Stimulated activated CD8-positive, alpha-beta memory T cell treated with anti-CD3 and anti-CD28 coated beads, Interleukin-4, amount 100 ng/mL, for 1 hour (primary cell): ENCODE data around the gene TRMT1L.
"Not testable (repeated sequence)": the region's sequence is repeated elsewhere in the genome, so short reads cannot be mapped to it uniquely, and the experiment has no call there.

Experiments
- DNase-seq, 2 donors: peaks; one replicate each; pipeline ENCODE4 v3.0.0-alpha.2; 2020; ENCODE audit warnings: low read depth in 2 of 2, low spot score in 1 of 2

Gene TRMT1L

DNA sequence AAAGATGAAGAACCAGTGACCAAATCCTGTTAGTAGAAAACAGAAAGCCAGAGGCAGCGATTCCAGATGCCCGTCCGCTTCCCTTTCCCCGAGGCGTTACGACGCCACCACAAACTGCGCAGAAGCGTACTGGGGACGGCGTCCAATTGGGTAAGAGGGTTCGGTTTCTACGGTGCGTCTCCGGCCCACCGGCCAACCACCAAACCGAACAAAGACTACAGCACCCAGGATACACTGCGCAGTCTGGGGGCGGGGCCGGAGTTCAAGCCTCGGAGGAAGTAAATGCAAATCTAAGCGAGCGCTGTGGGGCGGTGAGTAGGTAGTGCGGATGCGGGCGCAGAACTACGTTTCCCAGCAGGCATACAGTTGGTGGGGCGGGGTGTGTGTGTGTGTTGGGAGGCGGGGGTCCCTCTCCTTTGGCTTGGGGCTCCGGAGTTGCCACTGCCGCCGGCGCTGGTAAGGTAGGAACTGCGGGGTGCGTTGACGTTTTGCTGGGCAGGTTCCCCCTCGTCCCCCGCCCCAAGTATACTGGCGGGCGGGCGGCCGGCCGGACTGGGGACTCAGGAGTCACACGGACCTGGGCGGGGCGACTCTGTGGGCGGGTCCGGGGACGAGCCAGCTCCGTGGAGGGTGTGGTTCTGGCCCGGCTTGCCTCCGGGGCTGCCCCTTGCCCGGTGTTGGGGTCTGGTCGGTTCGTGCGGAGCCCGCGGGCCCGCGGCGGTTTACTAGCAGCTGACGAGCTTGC lies at the start of gene TRMT1L, which contains the start of gene SWT1:
Gene TRMT1L, minus strand, starts transcription at position 100 of the 745 bp plus-strand sequence. CDS start 241 bp downstream, outside the sequence.
Gene SWT1, plus strand, starts transcription at position 314 of the 745 bp plus-strand sequence. CDS start 3,675 bp downstream, outside the sequence.
- DNase-seq: peak; percentile 96 to 97

DNA sequence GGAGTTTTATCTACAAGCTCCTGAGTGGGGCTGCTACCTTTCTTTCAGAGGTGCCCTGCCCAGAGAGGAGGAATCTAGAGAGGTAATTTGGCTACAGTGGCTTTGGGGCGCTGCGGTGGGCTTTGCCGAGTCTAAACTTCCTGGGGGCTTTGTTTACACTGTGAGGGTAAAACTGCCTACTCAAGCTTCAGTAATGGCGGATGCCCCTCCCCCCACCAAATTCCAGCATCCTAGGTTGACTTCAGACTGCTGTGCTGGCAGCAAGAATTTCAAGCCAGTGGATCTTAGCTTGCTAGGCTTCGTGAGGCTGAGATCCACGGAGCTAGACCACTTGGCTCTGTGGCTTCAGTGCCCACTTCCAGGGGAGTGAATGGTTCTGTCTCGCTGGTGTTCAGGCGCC lies 44.1 kb upstream of the TRMT1L start:
- DNase-seq: no peak

GRCh38 chr1:185198712-185199111 lies 42.0 kb upstream of the TRMT1L start:
- not testable (repeated sequence) for DNase-seq

GRCh38 chr1:185193756-185194155 lies 37.0 kb upstream of the TRMT1L start:
- no peak for DNase-seq

DNA sequence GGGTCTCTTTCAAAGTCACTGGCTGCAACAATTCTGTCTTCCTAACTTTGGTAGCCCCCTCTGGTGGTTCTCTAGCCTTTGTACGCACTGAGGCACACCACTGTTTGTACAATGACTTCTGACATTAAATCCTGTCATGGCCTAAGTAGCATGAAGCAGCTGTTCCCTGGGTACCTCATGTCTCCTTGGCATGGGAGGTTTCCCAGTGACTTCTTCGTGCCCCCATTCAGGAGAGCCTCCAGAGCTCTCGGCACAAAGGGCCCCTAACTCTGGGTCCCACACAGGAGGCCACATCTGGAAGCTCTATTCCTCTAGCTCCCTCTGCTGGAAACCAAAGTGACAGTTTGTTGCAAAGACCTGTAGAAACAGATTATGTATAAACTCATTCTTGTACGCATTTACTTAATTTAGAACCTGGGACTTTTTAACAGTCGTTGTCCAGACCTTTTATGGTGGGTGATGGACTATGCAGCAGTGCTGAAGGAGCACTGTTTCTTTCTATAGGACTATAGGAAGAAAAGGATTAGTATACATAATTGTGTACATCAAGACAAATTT lies 13.6 kb upstream of the TRMT1L start:
- no peak for DNase-seq

- DNase-seq: no peak
These were observed 9.4 kb upstream of the TRMT1L start for GRCh38 chr1:185166106-185166505.

- no peak for DNase-seq
These were observed 5.7 kb upstream of the TRMT1L start for GRCh38 chr1:185162491-185162890.

DNA sequence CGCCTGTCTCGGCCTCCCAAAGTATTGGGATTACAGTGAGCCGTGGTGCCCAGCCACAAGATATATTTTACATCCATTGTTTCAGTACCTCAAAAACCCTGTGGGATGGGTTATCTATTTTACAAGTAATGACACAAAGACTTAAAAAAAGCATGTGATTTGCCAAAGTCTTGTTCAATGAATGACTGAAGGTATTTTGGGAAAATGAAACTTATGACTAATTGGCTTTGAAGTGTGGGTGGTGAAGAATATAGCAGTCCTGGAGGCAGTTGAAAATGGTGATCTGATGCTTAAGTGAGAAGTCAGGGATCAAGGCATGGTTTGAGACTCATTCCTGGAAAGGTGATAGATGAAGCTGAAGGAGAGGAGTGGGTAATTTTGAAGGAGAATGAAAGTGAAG lies 3.2 kb upstream of the TRMT1L start:
- no peak for DNase-seq

DNA sequence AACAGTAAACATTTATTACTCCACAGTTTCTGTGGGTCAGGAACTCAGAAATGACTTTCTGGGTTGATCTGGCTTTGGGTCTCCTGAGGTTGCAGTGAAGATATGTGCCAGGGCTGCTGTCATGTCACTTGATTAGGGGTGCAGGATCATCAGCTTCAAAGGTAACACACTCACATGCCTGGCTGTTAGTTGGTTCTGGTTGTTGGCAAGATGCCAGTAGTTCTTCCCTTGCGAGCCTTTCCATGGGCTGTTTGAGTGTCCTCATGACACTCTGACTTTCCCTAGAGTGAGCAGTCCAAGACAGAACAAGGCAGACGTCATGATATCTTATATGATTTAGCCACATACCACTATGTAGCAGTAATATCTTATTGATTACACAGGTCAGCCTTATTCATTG lies 2.0 kb upstream of the TRMT1L start:
- no peak for DNase-seq

DNA sequence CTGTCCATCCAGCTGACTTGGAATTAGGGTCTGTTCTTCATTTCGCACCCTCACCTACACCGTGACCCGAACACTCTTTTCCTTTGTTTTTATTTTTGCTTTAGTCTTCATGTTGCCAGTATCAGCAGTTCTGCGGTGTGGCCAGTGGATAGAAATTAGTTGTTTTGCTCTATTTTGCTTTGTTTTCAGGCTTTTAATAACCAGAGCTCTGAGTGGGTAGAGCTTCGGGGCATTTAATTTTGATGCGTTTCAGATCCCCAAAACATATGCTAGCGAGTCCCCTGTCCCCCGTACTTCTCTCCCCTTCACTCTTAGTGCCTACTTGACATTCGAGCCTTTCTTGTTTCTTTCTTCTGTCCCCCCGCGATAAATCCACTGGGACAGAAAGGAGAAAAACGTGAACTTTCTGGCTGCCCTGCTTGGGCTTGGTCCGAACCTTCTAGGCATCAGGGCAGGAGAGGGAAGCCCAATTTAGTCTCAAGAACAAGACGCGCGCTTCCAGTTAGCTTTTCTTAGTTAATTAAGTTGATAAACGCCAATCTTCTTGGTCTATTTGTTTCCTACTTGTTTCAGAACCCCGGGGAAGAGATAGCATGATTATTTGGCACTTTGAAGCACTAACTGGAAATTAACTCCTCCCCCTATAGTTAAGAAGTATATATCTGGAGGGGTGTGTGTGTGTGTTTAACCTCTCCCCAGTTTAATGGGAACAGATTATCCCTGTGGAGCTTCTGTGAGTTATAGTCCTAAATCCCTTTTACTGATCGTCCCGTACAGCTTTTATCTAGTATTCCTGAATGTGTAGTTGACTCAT lies 1.1 kb upstream of the TRMT1L start:
- DNase-seq: no peak

GRCh38 chr1:185156288-185156853 lies 382 bp downstream of the TRMT1L start:
- DNase-seq: peak in 1 of 2 donors; percentile 5

DNA sequence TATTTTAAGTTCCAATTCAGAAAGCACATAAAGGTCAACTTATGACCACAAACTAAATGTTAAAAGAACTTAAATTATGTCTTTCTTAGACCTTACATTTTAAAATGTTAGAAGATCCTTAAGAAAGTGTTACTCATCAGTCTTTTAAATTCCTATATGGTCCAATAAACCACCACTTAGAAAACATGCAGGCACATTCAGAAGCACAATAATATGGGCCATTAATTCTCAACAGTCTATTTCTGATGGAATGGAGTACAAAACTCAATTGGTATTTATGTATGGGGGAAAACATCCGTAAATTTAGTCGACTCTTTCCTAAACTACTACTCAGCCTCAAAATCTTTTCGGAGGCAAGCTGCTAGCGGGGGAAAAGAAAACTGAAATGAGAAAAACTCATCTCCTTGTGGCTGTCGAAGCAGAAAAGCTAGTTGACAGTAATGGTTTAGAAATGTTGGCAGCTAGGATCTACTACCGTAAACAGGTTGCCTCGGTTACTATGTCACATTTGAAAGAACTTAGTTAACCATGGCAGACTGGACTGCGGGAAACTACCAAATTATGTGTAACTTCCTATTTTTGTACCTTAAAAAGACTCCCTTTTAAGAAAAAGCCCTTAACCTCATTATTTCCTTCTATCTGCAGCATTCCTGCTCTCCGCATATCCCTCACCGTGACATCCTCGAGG lies 1.0 kb downstream of the TRMT1L start:
- DNase-seq: no peak

DNA sequence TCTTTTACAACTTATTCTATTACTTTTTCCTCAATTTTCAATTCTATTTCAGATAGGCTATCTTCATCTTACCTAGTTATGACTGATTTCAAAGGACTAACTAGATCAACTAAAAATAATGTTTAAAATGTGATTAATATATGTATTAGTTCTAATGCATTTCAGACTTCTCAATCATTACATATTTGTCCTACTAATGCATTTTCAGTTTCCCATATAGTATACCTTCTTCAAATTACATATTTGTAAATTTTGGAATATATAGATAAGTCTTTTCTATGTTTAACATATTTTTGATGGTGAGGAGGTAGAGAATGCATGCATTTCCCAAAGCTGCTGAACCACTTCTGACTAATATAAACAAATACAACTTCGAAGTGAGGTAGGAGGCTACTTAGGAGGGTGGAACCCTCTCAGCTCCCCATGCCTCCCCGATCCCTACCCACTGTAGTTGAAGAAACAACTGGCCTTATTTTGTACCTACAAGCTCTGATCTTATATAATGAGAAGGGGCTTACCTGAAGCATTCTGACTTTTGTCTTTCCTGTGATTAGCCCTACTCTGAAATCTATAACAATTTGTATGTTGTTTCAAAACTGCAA lies 1.7 kb downstream of the TRMT1L start:
- no peak for DNase-seq

DNA sequence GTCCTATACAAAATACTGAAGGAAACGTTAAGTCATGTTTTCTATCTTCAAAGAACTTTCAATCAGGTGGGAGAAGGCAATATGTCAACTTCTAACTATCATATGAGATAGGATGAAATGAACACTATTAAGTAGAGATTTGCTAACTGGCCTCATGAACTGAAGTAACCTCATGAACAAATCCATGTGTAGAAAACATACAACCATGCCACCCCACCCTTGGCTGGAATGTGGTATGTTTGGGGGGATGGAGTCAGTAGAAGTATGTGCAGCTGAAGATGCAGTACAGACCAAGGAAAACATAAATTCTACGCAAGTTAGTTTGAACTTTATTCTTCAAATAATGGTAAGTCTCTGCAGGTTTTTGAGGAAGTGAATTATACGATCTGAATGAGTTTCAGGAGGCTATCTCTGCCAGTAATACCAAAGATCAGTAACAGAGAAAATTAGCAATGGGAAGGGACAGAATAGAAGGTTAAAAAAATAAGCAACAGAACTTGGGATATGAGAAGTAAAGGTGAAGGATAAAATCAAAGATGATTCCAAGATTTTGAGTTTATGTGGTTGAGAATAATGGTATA lies 4.5 kb downstream of the TRMT1L start:
- no peak for DNase-seq

DNA sequence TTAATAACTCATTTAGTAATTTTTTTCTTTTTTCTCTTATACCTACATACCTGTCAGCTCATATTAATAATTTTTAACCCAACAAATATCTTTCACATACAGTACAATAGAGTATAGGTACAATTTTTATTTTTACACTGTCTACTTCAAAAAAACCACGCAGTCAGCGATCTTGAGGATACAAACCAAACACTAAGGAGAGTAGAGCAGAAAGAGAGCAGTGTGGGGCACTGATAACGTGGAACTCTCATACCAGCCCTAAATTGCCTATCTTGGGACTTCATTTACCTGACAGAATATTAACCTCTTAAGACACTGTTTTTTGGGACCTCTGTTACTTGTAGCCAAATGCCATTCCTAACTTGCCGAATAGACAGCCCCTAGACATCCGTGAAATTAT lies 5.5 kb downstream of the TRMT1L start:
- no peak for DNase-seq

GRCh38 chr1:185144233-185144632 lies 12.5 kb downstream of the TRMT1L start:
- no peak for DNase-seq

DNA sequence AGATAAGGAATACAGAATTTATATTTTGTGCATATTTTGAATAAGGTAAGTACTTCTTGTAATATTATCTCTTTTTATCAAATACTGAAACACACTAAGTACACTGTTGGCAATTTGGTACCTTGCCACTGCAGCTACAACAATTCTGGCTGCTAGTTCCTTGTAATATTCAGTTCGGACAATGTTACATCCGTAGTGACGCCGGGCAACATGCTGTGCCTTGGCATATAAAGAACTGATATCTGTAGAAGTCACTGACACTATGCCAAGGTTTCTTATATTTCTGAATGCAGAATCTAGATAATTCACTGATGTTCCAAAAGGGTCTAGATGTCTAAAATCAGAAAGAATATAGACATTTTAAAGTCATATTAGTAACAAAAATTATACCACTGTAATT lies 17.5 kb downstream of the TRMT1L start:
- no peak for DNase-seq

- DNase-seq: no peak
These were observed 18.7 kb downstream of the TRMT1L start for GRCh38 chr1:185137896-185138545.

GRCh38 chr1:185132534-185132933 lies 24.2 kb downstream of the TRMT1L start:
- DNase-seq: no peak

GRCh38 chr1:185129708-185130107 lies 27.0 kb downstream of the TRMT1L start:
- no peak for DNase-seq
